Measurements from ENCODE around the gene SBDS. TPM values are rescaled to one million over a fixed set of nuclear protein-coding genes. Genes with fewer than 3 reads are reported as not detected.
"Not testable (repeated sequence)": the region's sequence is repeated elsewhere in the genome, so short reads cannot be mapped to it uniquely, and the experiment has no call there.

The SBDS gene
- total RNA-seq, 5 donors from 2014 or later (not counting 1 experiment from before 2014, with no cell fraction given): 59.9 to 297 (median 62.8) TPM

DNA sequence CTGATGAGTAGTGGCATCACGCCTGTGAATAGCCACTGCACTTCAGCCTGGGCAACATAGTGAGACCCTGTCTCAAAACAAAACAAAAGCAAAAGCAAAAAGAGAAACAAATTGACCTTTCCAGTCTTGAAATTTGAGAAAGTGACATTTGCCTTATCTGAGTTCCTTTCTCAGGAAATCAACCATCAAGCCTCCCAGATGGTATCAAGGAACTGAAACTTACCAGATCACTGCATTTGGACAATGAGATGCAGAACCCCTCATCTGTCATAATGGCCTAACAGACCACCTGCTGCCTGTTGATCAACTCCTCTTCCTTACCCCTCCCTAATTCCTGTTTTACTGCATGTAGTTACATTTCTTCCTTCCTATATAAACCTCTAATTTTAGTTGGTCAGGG is 15.1 kb downstream of the SBDS start:
- POLR2A ChIA-PET; H3K9me3 ChIP-seq; H3K27me3 Mint-ChIP-seq; H3K4me3 Mint-ChIP-seq; H3K36me3 ChIP-seq (ENCODE audit: control insufficient read depth in 2 of 2, extremely low read depth in 1 of 2, insufficient read depth in 1 of 2, low read length in 1 of 2); H3K4me3 ChIP-seq (ENCODE audit: control insufficient read depth in 1 of 2, extremely low read depth in 1 of 2, low read length in 1 of 2); H3K27me3 ChIP-seq (replicated peaks in 1 of 2; ENCODE audit: control insufficient read depth in 2 of 2, extremely low read depth in 1 of 2, insufficient read depth in 2 of 2, low read length in 1 of 2); DNase-seq; H3K4me1 ChIP-seq (ENCODE audit: control insufficient read depth in 1 of 2, extremely low read depth in 1 of 2, insufficient read depth in 2 of 2, low read length in 2 of 2); CTCF ChIA-PET; ATAC-seq (replicated peaks in 1 of 4); H3K4me1 Mint-ChIP-seq; H3K27ac Mint-ChIP-seq; H3K27ac ChIP-seq (ENCODE audit: low read length): not testable (repeated sequence)
- WGBS (ENCODE audit: insufficient coverage): 100% methylated on average over 1 of the region's 1 CpG
- Mint-ChIP-seq H3K36me3 (peaks cover 10% of the 10 kb centered on the region), H3K9me3 (peaks cover 10 to 16% (median 15%) of the 10 kb centered on the region in 3 donors)

DNA sequence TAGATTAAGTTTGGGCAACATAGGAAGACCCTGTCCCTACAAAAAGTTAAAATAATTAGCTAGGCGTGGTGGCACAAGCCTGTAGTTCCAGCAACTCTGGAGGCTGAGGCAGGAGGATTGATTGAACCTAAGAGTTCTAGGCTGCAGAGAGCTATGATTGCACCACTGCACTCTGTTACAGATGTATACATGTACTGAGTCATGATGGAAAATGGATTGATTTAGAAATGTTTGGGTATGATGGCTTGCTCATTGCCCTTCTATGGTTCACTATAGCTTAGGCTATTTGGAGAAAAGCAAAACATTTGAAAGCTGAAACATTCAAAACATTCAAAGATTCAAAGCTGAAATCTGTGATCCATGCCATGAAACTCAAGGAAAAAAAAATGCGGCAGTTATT is 16.4 kb downstream of the SBDS start:
- H3K27me3 Mint-ChIP-seq; H3K27ac ChIP-seq (ENCODE audit: low read length); H3K36me3 ChIP-seq (ENCODE audit: control insufficient read depth in 2 of 2, extremely low read depth in 1 of 2, insufficient read depth in 1 of 2, low read length in 1 of 2); H3K27ac Mint-ChIP-seq; H3K4me3 Mint-ChIP-seq; DNase-seq; H3K9me3 ChIP-seq; H3K27me3 ChIP-seq (replicated peaks in 1 of 2; ENCODE audit: control insufficient read depth in 2 of 2, extremely low read depth in 1 of 2, insufficient read depth in 2 of 2, low read length in 1 of 2); ATAC-seq (replicated peaks in 1 of 4); H3K4me3 ChIP-seq (ENCODE audit: control insufficient read depth in 1 of 2, extremely low read depth in 1 of 2, low read length in 1 of 2); H3K4me1 Mint-ChIP-seq; H3K4me1 ChIP-seq (ENCODE audit: control insufficient read depth in 1 of 2, extremely low read depth in 1 of 2, insufficient read depth in 2 of 2, low read length in 2 of 2): not testable (repeated sequence)
- no CpG with 5 or more reads among the region's 2 CpGs for WGBS (ENCODE audit: insufficient coverage)
- ChIA-PET POLR2A (interaction anchor here in 1 of 2 donors (0.6 kb wide), 1 partner anchor 96 kb away, joined by 3 read pairs; no protein-coding TSS in a partner anchor), CTCF (interaction anchor here in 1 of 2 donors (0.6 kb wide), 1 partner anchor 533 kb away, joined by 6 read pairs; no protein-coding TSS in a partner anchor)
- peaks cover 10% of the 10 kb centered on the region for H3K36me3 Mint-ChIP-seq
- H3K9me3 Mint-ChIP-seq: peaks cover 10 to 16% (median 15%) of the 10 kb centered on the region in 3 donors

- CTCF ChIA-PET; ATAC-seq (replicated peaks in 1 of 4); POLR2A ChIA-PET; H3K27ac Mint-ChIP-seq; H3K4me3 Mint-ChIP-seq; H3K27ac ChIP-seq (ENCODE audit: low read length); H3K4me1 Mint-ChIP-seq; H3K9me3 ChIP-seq; H3K4me1 ChIP-seq (ENCODE audit: control insufficient read depth in 1 of 2, extremely low read depth in 1 of 2, insufficient read depth in 2 of 2, low read length in 2 of 2); H3K27me3 Mint-ChIP-seq; H3K4me3 ChIP-seq (ENCODE audit: control insufficient read depth in 1 of 2, extremely low read depth in 1 of 2, low read length in 1 of 2); DNase-seq; H3K27me3 ChIP-seq (replicated peaks in 1 of 2; ENCODE audit: control insufficient read depth in 2 of 2, extremely low read depth in 1 of 2, insufficient read depth in 2 of 2, low read length in 1 of 2); H3K36me3 ChIP-seq (ENCODE audit: control insufficient read depth in 2 of 2, extremely low read depth in 1 of 2, insufficient read depth in 1 of 2, low read length in 1 of 2): not testable (repeated sequence)
- no CpG with 5 or more reads among the region's 5 CpGs for WGBS (ENCODE audit: insufficient coverage)
- H3K9me3 Mint-ChIP-seq: peaks cover 10 to 16% (median 15%) of the 10 kb centered on the region in 3 donors
- peaks cover 10% of the 10 kb centered on the region for H3K36me3 Mint-ChIP-seq
Measured at GRCh38 chr7:66978312-66978711, 17.1 kb downstream of the SBDS start.

DNA sequence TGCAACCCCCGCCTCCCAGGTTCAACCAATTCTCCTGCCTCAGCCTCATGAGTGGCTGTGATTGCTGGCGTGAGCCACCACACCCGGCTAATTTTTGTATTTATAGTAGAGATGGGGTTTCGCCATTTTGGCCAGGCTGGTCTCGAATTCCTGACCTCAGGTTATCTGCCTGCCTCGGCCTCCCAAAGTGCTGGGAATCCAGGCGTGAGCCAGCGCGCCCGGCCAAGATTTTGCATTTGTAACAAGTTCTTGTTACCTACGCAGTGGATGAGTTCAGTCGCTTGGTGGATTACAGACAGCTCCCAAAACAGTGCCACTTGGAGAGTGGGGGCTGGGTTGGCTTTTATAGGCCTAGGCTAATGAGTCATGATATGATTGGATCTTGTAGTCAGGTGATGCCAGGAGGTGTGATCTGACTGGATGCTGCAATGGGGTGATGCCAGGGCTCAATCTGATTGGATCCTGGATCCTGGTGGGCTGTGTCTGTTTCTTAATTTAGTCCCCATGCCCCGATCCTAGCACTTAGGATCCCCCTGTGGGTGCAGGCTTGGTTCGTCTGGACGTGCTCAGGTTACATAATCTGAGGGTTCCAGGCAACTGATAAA is 20.3 kb downstream of the SBDS start:
- Histone ChIP-seq H3K27me3 (replicated peaks in 1 of 2; ENCODE audit: control insufficient read depth in 2 of 2, extremely low read depth in 1 of 2, insufficient read depth in 2 of 2, low read length in 1 of 2) (no peaks in the 10 kb centered on the region), H3K27ac (ENCODE audit: low read length) (no peak overlapping the region), H3K36me3 (ENCODE audit: control insufficient read depth in 2 of 2, extremely low read depth in 1 of 2, insufficient read depth in 1 of 2, low read length in 1 of 2) (no peaks in the 10 kb centered on the region), H3K9me3 (no peaks in the 10 kb centered on the region), H3K4me3 (ENCODE audit: control insufficient read depth in 1 of 2, extremely low read depth in 1 of 2, low read length in 1 of 2) (no peak overlapping the region), H3K4me1 (ENCODE audit: control insufficient read depth in 1 of 2, extremely low read depth in 1 of 2, insufficient read depth in 2 of 2, low read length in 2 of 2) (no peaks in the 10 kb centered on the region)
- H3K27ac Mint-ChIP-seq: no peak overlapping the region
- ChIA-PET POLR2A (no interaction called here), CTCF (no interaction called here)
- peaks cover 5 to 6% (median 6%) of the 10 kb centered on the region in 3 donors for H3K9me3 Mint-ChIP-seq
- H3K4me3 Mint-ChIP-seq: no peak overlapping the region
- H3K27me3 Mint-ChIP-seq: no peaks in the 10 kb centered on the region
- peaks cover 4% of the 10 kb centered on the region for H3K36me3 Mint-ChIP-seq
- ATAC-seq (replicated peaks in 1 of 4) (no peak), DNase-seq (no peak)
- WGBS (ENCODE audit: insufficient coverage): 91% methylated on average over 9 of the region's 15 CpGs
- no peaks in the 10 kb centered on the region for H3K4me1 Mint-ChIP-seq

- no peak for ATAC-seq (replicated peaks in 1 of 4)
- POLR2A ChIA-PET: no interaction called here
- Histone ChIP-seq H3K27me3 (replicated peaks in 1 of 2; ENCODE audit: control insufficient read depth in 2 of 2, extremely low read depth in 1 of 2, insufficient read depth in 2 of 2, low read length in 1 of 2) (peaks cover 0 to 3% of the 10 kb centered on the region in 2 experiments), H3K9me3 (no peaks in the 10 kb centered on the region), H3K27ac (ENCODE audit: low read length) (no peak overlapping the region), H3K36me3 (ENCODE audit: control insufficient read depth in 2 of 2, extremely low read depth in 1 of 2, insufficient read depth in 1 of 2, low read length in 1 of 2) (no peaks in the 10 kb centered on the region), H3K4me3 (ENCODE audit: control insufficient read depth in 1 of 2, extremely low read depth in 1 of 2, low read length in 1 of 2) (no peak overlapping the region), H3K4me1 (ENCODE audit: control insufficient read depth in 1 of 2, extremely low read depth in 1 of 2, insufficient read depth in 2 of 2, low read length in 2 of 2) (no peaks in the 10 kb centered on the region)
- Mint-ChIP-seq H3K4me1 (no peaks in the 10 kb centered on the region), H3K27ac (no peak overlapping the region), H3K36me3 (no peaks in the 10 kb centered on the region), H3K27me3 (no peaks in the 10 kb centered on the region), H3K9me3 (no peaks in the 10 kb centered on the region), H3K4me3 (no peak overlapping the region)
- DNase-seq: no peak
- CTCF ChIA-PET: no interaction called here
- no CpG with 5 or more reads among the region's 5 CpGs for WGBS (ENCODE audit: insufficient coverage)
Measured at GRCh38 chr7:66970310-66970709, 25.1 kb downstream of the SBDS start.

- H3K4me1 Mint-ChIP-seq; H3K4me3 ChIP-seq (ENCODE audit: control insufficient read depth in 1 of 2, extremely low read depth in 1 of 2, low read length in 1 of 2); H3K36me3 Mint-ChIP-seq; H3K27me3 ChIP-seq (replicated peaks in 1 of 2; ENCODE audit: control insufficient read depth in 2 of 2, extremely low read depth in 1 of 2, insufficient read depth in 2 of 2, low read length in 1 of 2); DNase-seq; H3K9me3 Mint-ChIP-seq; H3K27ac ChIP-seq (ENCODE audit: low read length); CTCF ChIA-PET; ATAC-seq (replicated peaks in 1 of 4); H3K36me3 ChIP-seq (ENCODE audit: control insufficient read depth in 2 of 2, extremely low read depth in 1 of 2, insufficient read depth in 1 of 2, low read length in 1 of 2); H3K9me3 ChIP-seq; H3K4me1 ChIP-seq (ENCODE audit: control insufficient read depth in 1 of 2, extremely low read depth in 1 of 2, insufficient read depth in 2 of 2, low read length in 2 of 2); H3K27ac Mint-ChIP-seq; H3K27me3 Mint-ChIP-seq; H3K4me3 Mint-ChIP-seq: not testable (repeated sequence)
- 86% methylated on average over 4 of the region's 5 CpGs for WGBS (ENCODE audit: insufficient coverage)
- POLR2A ChIA-PET: interaction anchor here in 1 of 2 donors (0.7 kb wide), 1 partner anchor 18 kb away, joined by 3 read pairs; no protein-coding TSS in a partner anchor
Measured at GRCh38 chr7:66969001-66969400, 26.4 kb downstream of the SBDS start.

DNA sequence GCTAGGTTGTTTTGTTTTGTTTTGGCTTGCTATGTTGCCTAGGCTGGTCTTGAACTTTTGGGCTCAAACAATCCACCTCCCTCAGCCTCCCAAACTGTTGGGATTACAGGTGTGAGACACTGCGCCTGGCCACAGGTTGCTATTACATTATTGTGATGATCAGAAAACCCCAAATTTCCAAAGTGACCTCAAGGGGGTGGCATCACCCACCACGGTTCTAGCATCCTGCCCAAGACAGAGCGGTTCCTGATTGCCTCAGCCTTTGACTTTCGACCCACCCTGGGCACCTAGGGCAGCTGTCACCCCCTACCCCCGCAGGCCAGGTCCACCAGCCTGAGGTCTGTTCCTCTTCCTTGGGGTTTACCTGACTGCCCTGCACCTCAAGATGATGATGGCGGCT is 28.4 kb downstream of the SBDS start:
- ChIA-PET CTCF (no interaction called here), POLR2A (no interaction called here)
- DNase-seq (no peak), ATAC-seq (replicated peaks in 1 of 4) (peak in 1 of 4 experiments; percentile 19)
- Histone ChIP-seq H3K9me3 (no peaks in the 10 kb centered on the region), H3K27me3 (replicated peaks in 1 of 2; ENCODE audit: control insufficient read depth in 2 of 2, extremely low read depth in 1 of 2, insufficient read depth in 2 of 2, low read length in 1 of 2) (peaks cover 0 to 3% of the 10 kb centered on the region in 2 experiments), H3K36me3 (ENCODE audit: control insufficient read depth in 2 of 2, extremely low read depth in 1 of 2, insufficient read depth in 1 of 2, low read length in 1 of 2) (no peaks in the 10 kb centered on the region), H3K4me3 (ENCODE audit: control insufficient read depth in 1 of 2, extremely low read depth in 1 of 2, low read length in 1 of 2) (no peak overlapping the region), H3K4me1 (ENCODE audit: control insufficient read depth in 1 of 2, extremely low read depth in 1 of 2, insufficient read depth in 2 of 2, low read length in 2 of 2) (no peaks in the 10 kb centered on the region), H3K27ac (ENCODE audit: low read length) (no peak overlapping the region)
- no peak overlapping the region for H3K4me3 Mint-ChIP-seq
- no peaks in the 10 kb centered on the region for H3K27me3 Mint-ChIP-seq
- 73% methylated on average over 5 of the region's 6 CpGs for WGBS (ENCODE audit: insufficient coverage)
- no peaks in the 10 kb centered on the region for H3K9me3 Mint-ChIP-seq
- no peaks in the 10 kb centered on the region for H3K36me3 Mint-ChIP-seq
- no peak overlapping the region for H3K27ac Mint-ChIP-seq
- H3K4me1 Mint-ChIP-seq: no peaks in the 10 kb centered on the region

Measured in T-cell (primary cell).